Nephron progenitor cell (in vitro differentiated cells): ENCODE results near the gene CRISPLD2.

Experiments used
- DNase-seq: peaks from one replicate; pipeline ENCODE4 v3.0.0; 2021
- H3K27ac Mint-ChIP-seq: 2 replicates; pipeline ENCODE4 v1.8.0; 2021; ENCODE audit warnings: mild to moderate bottlenecking, moderate library complexity, mixed read lengths
- H3K27me3 Mint-ChIP-seq: 2 replicates; pipeline ENCODE4 v1.8.0; 2021; ENCODE audit warnings: mild to moderate bottlenecking, low read depth, mixed read lengths; ENCODE audit not compliant: poor library complexity
- H3K36me3 Mint-ChIP-seq: 2 replicates; pipeline ENCODE4 v1.8.0; 2021; ENCODE audit warnings: low read depth, mixed read lengths
- H3K4me1 Mint-ChIP-seq: 2 replicates; pipeline ENCODE4 v1.8.0; 2021; ENCODE audit warnings: mixed read lengths
- H3K4me3 Mint-ChIP-seq: 2 replicates; pipeline ENCODE4 v1.8.0; 2021; ENCODE audit warnings: mild to moderate bottlenecking, moderate library complexity, mixed read lengths
- H3K9me3 Mint-ChIP-seq: 2 replicates; pipeline ENCODE4 v1.8.0; 2021; ENCODE audit warnings: mild to moderate bottlenecking, moderate library complexity, mixed read lengths
- TF ChIP-seq, protein P1 (sequence below): fragments of 200-600 bp; sonication (generic); IDR thresholded peaks from 2 replicates; pipeline ENCODE4 v1.5.0; 2021; ENCODE audit warnings: antibody characterized with exemption

CRISPLD2 gene

DNA sequence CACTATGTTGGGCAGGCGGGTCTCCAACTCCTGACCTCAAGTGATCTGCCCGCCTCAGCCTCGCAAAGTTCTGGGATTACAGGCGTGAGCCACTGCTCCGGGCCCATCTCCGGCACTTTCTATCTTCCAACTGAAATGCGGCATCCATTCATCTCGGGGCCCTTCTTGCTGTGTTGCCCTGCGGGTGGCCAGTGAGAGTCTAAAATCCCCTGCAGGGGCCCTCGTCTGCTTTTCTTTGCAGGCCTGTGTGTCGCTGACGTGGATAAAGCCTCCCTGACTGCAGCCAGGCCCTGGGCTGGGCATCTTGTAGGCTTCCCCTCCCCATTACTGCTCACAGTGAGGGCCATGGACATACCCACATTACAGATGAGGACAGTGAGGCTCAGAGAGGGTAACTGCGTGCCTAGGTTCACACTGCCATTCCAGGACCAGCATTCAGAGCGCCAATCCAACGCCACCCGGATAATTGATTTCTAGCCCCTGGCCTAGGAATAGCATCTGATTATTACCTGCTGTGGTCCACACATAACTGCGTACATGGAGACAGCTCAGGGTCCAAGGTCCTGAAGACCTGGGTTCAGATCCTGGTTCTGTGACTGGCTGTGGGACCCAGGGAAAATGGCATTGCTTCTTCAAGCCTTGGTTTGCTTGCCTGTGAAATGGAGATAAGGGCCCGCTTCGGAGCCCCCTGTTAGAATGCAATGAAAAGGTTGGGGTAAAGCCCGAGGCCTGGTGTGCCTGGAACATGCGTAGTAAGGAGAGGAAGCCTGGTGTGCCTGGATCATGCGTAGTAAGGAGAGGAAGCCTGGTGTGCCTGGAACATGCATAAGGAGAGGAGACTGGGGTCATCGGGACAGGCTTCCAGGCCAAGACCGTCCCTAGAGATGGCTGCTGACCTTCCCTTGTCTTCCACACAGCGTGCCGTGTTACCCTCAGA lies 25.0 kb downstream of the CRISPLD2 start:
- no peaks in the 10 kb centered on the region for H3K36me3 Mint-ChIP-seq
- peak overlapping the region; percentile 54 for H3K27ac Mint-ChIP-seq
- no peak overlapping the region for H3K4me3 Mint-ChIP-seq
- no peaks in the 10 kb centered on the region for H3K9me3 Mint-ChIP-seq
- TF ChIP-seq, protein P1, sequence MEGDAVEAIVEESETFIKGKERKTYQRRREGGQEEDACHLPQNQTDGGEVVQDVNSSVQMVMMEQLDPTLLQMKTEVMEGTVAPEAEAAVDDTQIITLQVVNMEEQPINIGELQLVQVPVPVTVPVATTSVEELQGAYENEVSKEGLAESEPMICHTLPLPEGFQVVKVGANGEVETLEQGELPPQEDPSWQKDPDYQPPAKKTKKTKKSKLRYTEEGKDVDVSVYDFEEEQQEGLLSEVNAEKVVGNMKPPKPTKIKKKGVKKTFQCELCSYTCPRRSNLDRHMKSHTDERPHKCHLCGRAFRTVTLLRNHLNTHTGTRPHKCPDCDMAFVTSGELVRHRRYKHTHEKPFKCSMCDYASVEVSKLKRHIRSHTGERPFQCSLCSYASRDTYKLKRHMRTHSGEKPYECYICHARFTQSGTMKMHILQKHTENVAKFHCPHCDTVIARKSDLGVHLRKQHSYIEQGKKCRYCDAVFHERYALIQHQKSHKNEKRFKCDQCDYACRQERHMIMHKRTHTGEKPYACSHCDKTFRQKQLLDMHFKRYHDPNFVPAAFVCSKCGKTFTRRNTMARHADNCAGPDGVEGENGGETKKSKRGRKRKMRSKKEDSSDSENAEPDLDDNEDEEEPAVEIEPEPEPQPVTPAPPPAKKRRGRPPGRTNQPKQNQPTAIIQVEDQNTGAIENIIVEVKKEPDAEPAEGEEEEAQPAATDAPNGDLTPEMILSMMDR: no peak
- H3K27me3 Mint-ChIP-seq: peaks cover 82% of the 10 kb centered on the region
- H3K4me1 Mint-ChIP-seq: peaks cover 50% of the 10 kb centered on the region
- DNase-seq: no peak

DNA sequence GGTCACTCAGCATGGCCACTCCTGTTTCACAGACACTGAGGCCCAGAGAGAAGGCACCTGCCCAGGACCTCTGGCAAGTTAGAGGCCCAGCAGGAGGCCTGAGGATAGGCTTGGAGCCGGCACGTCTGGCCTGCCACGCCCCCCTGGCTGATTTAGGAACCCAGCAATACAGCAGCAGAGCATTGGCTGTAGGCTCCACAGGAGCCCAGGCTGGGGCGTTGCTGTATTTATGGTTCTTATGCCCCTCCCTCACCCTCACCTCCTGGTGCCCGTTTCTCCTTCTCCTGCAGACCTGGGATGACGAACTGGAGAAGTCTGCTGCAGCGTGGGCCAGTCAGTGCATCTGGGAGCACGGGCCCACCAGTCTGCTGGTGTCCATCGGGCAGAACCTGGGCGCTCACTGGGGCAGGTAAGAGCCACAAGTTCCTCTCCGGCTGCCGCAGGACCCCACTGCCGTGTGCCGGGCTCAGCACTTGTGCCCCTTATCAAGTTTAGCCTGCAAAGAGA lies 25.8 kb downstream of the CRISPLD2 start:
- Mint-ChIP-seq H3K27ac (no peak overlapping the region), H3K9me3 (no peaks in the 10 kb centered on the region), H3K36me3 (no peaks in the 10 kb centered on the region), H3K4me1 (peaks cover 50% of the 10 kb centered on the region), H3K27me3 (peaks cover 79% of the 10 kb centered on the region), H3K4me3 (no peak overlapping the region)
- DNase-seq: no peak
- TF ChIP-seq, protein P1: no peak

DNA sequence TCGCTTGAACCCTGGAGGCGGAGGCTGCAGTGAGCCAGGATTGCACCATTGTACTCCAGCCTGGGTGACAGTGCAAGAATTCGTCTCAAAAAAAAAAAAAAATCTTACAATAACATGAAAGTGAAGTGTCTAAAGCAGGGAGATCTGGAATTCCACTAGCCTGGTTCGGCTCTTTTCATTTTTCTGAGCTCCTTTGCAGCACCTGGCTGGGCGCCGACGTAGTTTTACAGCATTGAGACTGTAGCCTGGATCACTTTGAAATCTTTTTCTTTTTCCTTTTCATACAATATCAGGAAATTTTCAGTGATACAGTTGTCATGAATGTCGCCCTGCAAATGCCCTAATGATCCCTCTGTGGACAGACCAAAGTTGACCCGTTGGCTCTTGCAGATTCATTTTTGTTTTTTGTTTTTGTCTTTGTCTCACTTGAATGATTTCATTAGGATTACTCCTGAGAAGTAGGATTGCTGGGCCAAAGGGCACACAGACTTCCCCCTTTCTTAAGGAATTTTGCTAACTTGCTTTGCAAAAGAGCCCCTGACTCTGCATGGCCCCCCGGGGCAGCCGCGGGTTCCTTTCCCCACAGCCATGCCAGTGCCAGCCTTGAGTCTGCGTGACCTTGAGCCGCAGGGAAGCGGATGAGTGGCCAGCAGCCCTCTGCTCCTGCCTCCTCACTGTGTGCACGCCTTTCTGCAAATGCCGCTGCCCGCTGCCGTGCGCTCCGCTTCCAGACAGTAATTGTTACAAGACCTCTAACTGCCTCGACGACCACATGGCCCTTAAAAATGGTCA lies 28.0 kb downstream of the CRISPLD2 start:
- no peak overlapping the region for H3K27ac Mint-ChIP-seq
- no peaks in the 10 kb centered on the region for H3K9me3 Mint-ChIP-seq
- H3K27me3 Mint-ChIP-seq: peaks cover 61% of the 10 kb centered on the region
- no peak overlapping the region for H3K4me3 Mint-ChIP-seq
- H3K36me3 Mint-ChIP-seq: no peaks in the 10 kb centered on the region
- TF ChIP-seq, protein P1: no peak
- peaks cover 33% of the 10 kb centered on the region for H3K4me1 Mint-ChIP-seq
- DNase-seq: no peak

DNA sequence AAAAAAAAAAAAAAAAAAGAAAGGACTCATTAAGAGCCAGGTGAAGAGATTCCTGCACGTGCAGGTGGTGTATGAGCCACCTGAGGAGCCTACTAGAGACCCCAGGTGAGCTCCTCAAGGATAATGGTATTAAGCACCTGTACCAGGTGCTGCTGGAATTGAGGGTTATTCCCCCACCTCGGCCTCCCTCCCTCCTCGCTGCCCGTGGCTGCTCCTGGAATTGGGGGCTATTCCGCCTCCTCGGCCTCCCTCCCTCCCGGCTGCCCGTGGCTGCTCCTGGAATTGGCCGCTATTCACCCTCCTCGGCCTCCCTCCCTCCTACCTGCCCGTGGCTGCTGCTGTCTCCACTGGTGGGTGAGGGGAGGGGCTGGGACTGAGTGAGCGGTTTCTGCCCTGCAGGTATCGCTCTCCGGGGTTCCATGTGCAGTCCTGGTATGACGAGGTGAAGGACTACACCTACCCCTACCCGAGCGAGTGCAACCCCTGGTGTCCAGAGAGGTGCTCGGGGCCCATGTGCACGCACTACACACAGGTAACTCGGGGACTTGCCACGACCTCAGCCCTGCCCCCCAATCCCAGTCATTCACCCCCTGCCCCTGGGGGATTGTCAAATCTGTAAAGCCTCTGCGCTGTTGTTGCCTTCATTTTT lies 29.3 kb downstream of the CRISPLD2 start:
- Mint-ChIP-seq H3K4me3 (no peak overlapping the region), H3K27me3 (peaks cover 52% of the 10 kb centered on the region), H3K9me3 (no peaks in the 10 kb centered on the region), H3K27ac (no peak overlapping the region), H3K4me1 (peaks cover 20% of the 10 kb centered on the region), H3K36me3 (no peaks in the 10 kb centered on the region)
- DNase-seq: no peak
- TF ChIP-seq, protein P1: no peak

DNA sequence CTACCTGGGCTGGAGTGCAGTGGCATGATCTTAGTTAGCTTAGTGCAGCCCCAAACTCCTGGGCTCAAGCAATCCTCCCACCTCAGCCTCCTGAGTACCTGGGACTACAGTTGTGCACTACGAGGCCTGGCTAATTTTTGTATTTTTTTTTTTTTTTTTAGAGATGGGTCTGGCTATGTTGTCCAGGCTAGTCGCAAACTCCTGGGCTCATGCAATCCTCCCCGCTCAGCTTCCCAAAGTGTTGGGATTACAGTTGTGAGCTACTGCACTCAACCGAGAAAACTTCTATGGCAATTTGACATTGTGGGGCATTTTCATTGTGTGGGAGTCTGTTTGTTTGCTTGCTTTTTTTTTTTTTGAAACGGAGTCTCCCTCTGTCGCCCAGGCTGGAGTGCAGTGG lies 30.0 kb downstream of the CRISPLD2 start:
- Mint-ChIP-seq H3K36me3 (no peaks in the 10 kb centered on the region), H3K4me1 (peaks cover 14% of the 10 kb centered on the region), H3K9me3 (no peaks in the 10 kb centered on the region), H3K27ac (no peak overlapping the region), H3K4me3 (no peak overlapping the region), H3K27me3 (peaks cover 45% of the 10 kb centered on the region)
- DNase-seq: no peak
- TF ChIP-seq, protein P1: no peak
